Fibroblast of lung (primary cell): ENCODE results near the gene PTBP2. TPM values are rescaled to one million over a fixed set of nuclear protein-coding genes. Genes with fewer than 3 reads are reported as not detected.
A peak's percentile ranks its signal among the peaks of the same experiment; 100 is the strongest.

Source experiments
- DNase-seq, 2 donors: peaks; one replicate each; pipeline versions ENCODE4 v3.0.0 to v3.0.0-alpha.2; 2010; ENCODE audit warnings: low read depth in 2 of 2
- H2AFZ ChIP-seq: 2 replicates; pipeline ENCODE4 v1.5.1; 2012; ENCODE audit warnings: low read length, control low read depth, inconsistent platforms
- H3K27ac ChIP-seq: 2 replicates; pipeline ENCODE4 v1.5.1; 2011; ENCODE audit warnings: low read length, control low read depth; ENCODE audit not compliant: insufficient read depth
- H3K27me3 ChIP-seq: 2 replicates; pipeline ENCODE4 v1.5.1; 2011; ENCODE audit warnings: mild to moderate bottlenecking, low read length; ENCODE audit not compliant: control insufficient read depth, insufficient read depth
- H3K36me3 ChIP-seq: 2 replicates; pipeline ENCODE4 v1.5.1; 2011; ENCODE audit warnings: low read length; ENCODE audit not compliant: control insufficient read depth, insufficient read depth
- H3K4me1 ChIP-seq: 2 replicates; pipeline ENCODE4 v1.5.1; 2011; ENCODE audit warnings: low read length; ENCODE audit not compliant: control insufficient read depth, insufficient read depth; ENCODE audit errors: extremely low read depth
- H3K4me2 ChIP-seq: 2 replicates; pipeline ENCODE4 v1.5.1; 2011; ENCODE audit warnings: low read length, control low read depth; ENCODE audit not compliant: insufficient read depth; ENCODE audit errors: extremely low read depth
- H3K4me3 ChIP-seq, 4 experiments: fragments of 200-600 bp in 1 of 4; sonication (generic) in 1 of 4; replicated peaks in 1 of 4; 2 replicates each; pipeline ENCODE4 v1.5.1; 2011 to 2016; ENCODE audit warnings: low read length in 4 of 4, low read depth in 3 of 4, mild to moderate bottlenecking in 3 of 4, control low read depth in 2 of 4, inconsistent platforms in 1 of 4, mixed read lengths in 1 of 4; ENCODE audit not compliant: insufficient read depth in 1 of 4; ENCODE audit errors: control extremely low read depth in 1 of 4
- H3K79me2 ChIP-seq: 2 replicates; pipeline ENCODE4 v1.5.1; 2012; ENCODE audit warnings: mild to moderate bottlenecking, low read length, inconsistent platforms; ENCODE audit not compliant: control insufficient read depth, insufficient read depth
- H3K9ac ChIP-seq: 2 replicates; pipeline ENCODE4 v1.5.1; 2011; ENCODE audit warnings: mild to moderate bottlenecking, low read length, control low read depth; ENCODE audit not compliant: insufficient read depth
- H3K9me3 ChIP-seq: 2 replicates; pipeline ENCODE4 v1.5.1; 2012; ENCODE audit warnings: low read depth, low read length; ENCODE audit not compliant: control insufficient read depth, insufficient read depth
- H4K20me1 ChIP-seq: 2 replicates; pipeline ENCODE4 v1.5.1; 2011; ENCODE audit warnings: low read length; ENCODE audit not compliant: control insufficient read depth, insufficient read depth; ENCODE audit errors: extremely low read depth
- CTCF ChIP-seq, 2 donors: IDR thresholded peaks in 1 of 2; conservative IDR thresholded peaks in 1 of 2; 1 replicate in 1 of 2; 2 replicates in 1 of 2; pipeline ENCODE4 v1.5.1; 2011 to 2012; ENCODE audit warnings: low read length in 2 of 2, control low read depth in 1 of 2, inconsistent platforms in 1 of 2, low read depth in 1 of 2, mild to moderate bottlenecking in 1 of 2
- EZH2 ChIP-seq: IDR thresholded peaks from 2 replicates; pipeline ENCODE4 v1.5.1; 2012; ENCODE audit warnings: low read length, control low read depth, mild to moderate bottlenecking; ENCODE audit errors: missing control alignments
- polyA plus RNA-seq, 2 donors: library from polyadenylated mRNA; depleted of rRNA in 1 of 2; stranded (reverse) in 1 of 2; unstranded in 1 of 2; fragments of >200 nt; gene quantifications; 2 replicates each; pipeline ENCODE4 v1.2.1, GENCODE V29; 2011 to 2012; ENCODE audit warnings: missing spikeins in 1 of 2
- total RNA-seq: library from RNA; depleted of rRNA; stranded (reverse); fragments of >200 nt; gene quantifications from 2 replicates; pipeline ENCODE4 v1.2.1, GENCODE V29; 2014

The PTBP2 gene
- total and polyA plus RNA-seq, 2 donors (not counting 1 experiment from before 2014, with no cell fraction given), result 19.7 to 24.6 TPM

- H3K4me3 ChIP-seq, result peak overlapping the region; percentile 72 to 99 (median 91)
- TF ChIP-seq EZH2 (no peak), CTCF (conservative IDR thresholded peaks at IDR 0.05 in 1 of 2, IDR thresholded peaks at IDR 0.05 in 1 of 2; ENCODE audit: low read depth in 1 of 2, low read length in 2 of 2) (no peak)
- no peak overlapping the region for H2AFZ ChIP-seq
- H3K4me2 ChIP-seq, result peak overlapping the region; percentile 27
- no peak overlapping the region for H3K9ac ChIP-seq
- no peaks in the 10 kb centered on the region for H3K27me3 ChIP-seq
- no peaks in the 10 kb centered on the region for H3K4me1 ChIP-seq
- H3K9me3 ChIP-seq, result no peaks in the 10 kb centered on the region
- DNase-seq, result no peak
- H3K27ac ChIP-seq, result no peak overlapping the region
- peaks cover 2% of the 10 kb centered on the region for H3K36me3 ChIP-seq
- peaks cover 58% of the 10 kb centered on the region for H3K79me2 ChIP-seq
- no peaks in the 10 kb centered on the region for H4K20me1 ChIP-seq
Observed at GRCh38 chr1:96723377-96723776, 1.8 kb downstream of the PTBP2 start.

GRCh38 chr1:96723936-96724335 lies 2.4 kb downstream of the PTBP2 start:
- Histone ChIP-seq H3K27ac (no peak overlapping the region), H3K4me1 (no peaks in the 10 kb centered on the region), H3K4me2 (peak overlapping the region; percentile 27), H3K4me3 (peak overlapping the region in 3 of 4 experiments; percentile 72 to 99 (median 95)), H4K20me1 (no peaks in the 10 kb centered on the region), H3K27me3 (no peaks in the 10 kb centered on the region), H3K36me3 (peaks cover 2% of the 10 kb centered on the region), H3K9me3 (no peaks in the 10 kb centered on the region), H3K9ac (no peak overlapping the region), H2AFZ (no peak overlapping the region), H3K79me2 (peaks cover 63% of the 10 kb centered on the region)
- TF ChIP-seq CTCF (conservative IDR thresholded peaks at IDR 0.05 in 1 of 2, IDR thresholded peaks at IDR 0.05 in 1 of 2; ENCODE audit: low read depth in 1 of 2, low read length in 2 of 2) (no peak), EZH2 (no peak)
- DNase-seq, result no peak

- no peak for DNase-seq
- Histone ChIP-seq H2AFZ (no peak overlapping the region), H3K9ac (no peak overlapping the region), H4K20me1 (no peaks in the 10 kb centered on the region), H3K9me3 (no peaks in the 10 kb centered on the region), H3K36me3 (peaks cover 2% of the 10 kb centered on the region), H3K27ac (no peak overlapping the region), H3K79me2 (peaks cover 94% of the 10 kb centered on the region), H3K4me3 (no peak overlapping the region), H3K4me2 (no peak overlapping the region), H3K27me3 (no peaks in the 10 kb centered on the region), H3K4me1 (no peaks in the 10 kb centered on the region)
- TF ChIP-seq CTCF (conservative IDR thresholded peaks at IDR 0.05 in 1 of 2, IDR thresholded peaks at IDR 0.05 in 1 of 2; ENCODE audit: low read depth in 1 of 2, low read length in 2 of 2) (no peak), EZH2 (no peak)
Observed at GRCh38 chr1:96727860-96728259, 6.3 kb downstream of the PTBP2 start.
